ENCODE data around the gene ACOT4. TPM values are rescaled to one million over a fixed set of nuclear protein-coding genes. Genes with fewer than 3 reads are reported as not detected.
"Not testable (repeated sequence)": the region's sequence is repeated elsewhere in the genome, so short reads cannot be mapped to it uniquely, and the experiment has no call there.

The ACOT4 gene
- total and polyA plus RNA-seq, 2 of the 8 experiments (the other 6 are each of a cell fraction or from before 2014, with no cell fraction given): 0.80 to 1.1 TPM

- not testable (repeated sequence) for H3K56ac ChIP-seq (replicated peaks; ENCODE audit: insufficient read length, low read depth, low read length); H3K27me3 ChIP-seq (replicated peaks in 1 of 4; ENCODE audit: control insufficient read depth in 3 of 4, extremely low read depth in 1 of 4, insufficient read depth in 3 of 4, low read length in 3 of 4); H3K9ac ChIP-seq (replicated peaks in 1 of 4; ENCODE audit: extremely low read depth in 1 of 4, low read depth in 3 of 4, low read length in 3 of 4); H4K20me1 ChIP-seq (replicated peaks in 1 of 2; ENCODE audit: control insufficient read depth in 1 of 2, insufficient read depth in 2 of 2, low read length in 2 of 2); H3K4me3 ChIP-seq (ENCODE audit: extremely low read depth in 1 of 4, insufficient read depth in 2 of 4, low read depth in 3 of 4, low read length in 4 of 4); H2BK120ac ChIP-seq (replicated peaks; ENCODE audit: low read depth, low read length); H3K4ac ChIP-seq (replicated peaks; ENCODE audit: insufficient read length, low read depth, low read length); H2AFZ ChIP-seq (ENCODE audit: low read length); H3K4me1 ChIP-seq (replicated peaks in 1 of 4; ENCODE audit: control insufficient read depth in 3 of 4, insufficient read depth in 4 of 4, low read length in 3 of 4); H3K79me2 ChIP-seq (ENCODE audit: control insufficient read depth in 1 of 2, insufficient read depth in 2 of 2, low read length in 2 of 2); H4K5ac ChIP-seq (ENCODE audit: insufficient read length, low read depth, low read length); H3K36me3 ChIP-seq (ENCODE audit: control insufficient read depth in 2 of 4, insufficient read depth in 4 of 4, low read length in 3 of 4); H2BK15ac ChIP-seq (ENCODE audit: low read length); H3K27ac ChIP-seq (ENCODE audit: low read depth, low read length); H3K23me2 ChIP-seq (ENCODE audit: low read depth, low read length); H3K79me1 ChIP-seq (ENCODE audit: low read depth, low read length); H2BK5ac ChIP-seq (ENCODE audit: low read depth, low read length); H3K4me2 ChIP-seq (ENCODE audit: insufficient read depth in 1 of 2, low read depth in 2 of 2, low read length in 2 of 2); H2AK5ac ChIP-seq (ENCODE audit: low read depth, low read length); DNase-seq (ENCODE audit: low read depth in 1 of 2, low spot score in 2 of 2); H3K18ac ChIP-seq (ENCODE audit: extremely low read depth, low read length); FAIRE-seq; H2BK12ac ChIP-seq (ENCODE audit: low read depth, low read length); H3K9me3 ChIP-seq (ENCODE audit: insufficient read depth in 2 of 2, low read depth in 1 of 2, low read length in 1 of 2); H4K8ac ChIP-seq (ENCODE audit: extremely low read depth, insufficient read depth, low read length); H2BK20ac ChIP-seq (ENCODE audit: low read length); H3K23ac ChIP-seq (ENCODE audit: insufficient read length); H3K14ac ChIP-seq (ENCODE audit: insufficient read length); H4K91ac ChIP-seq (replicated peaks; ENCODE audit: insufficient read length, low read length)
- 96% methylated on average over 15 of the region's 18 CpGs; no CpG with 5 or more reads in 1 of the 2 experiments for WGBS, 2 experiments (ENCODE audit: extremely low coverage in 1 of 2, insufficient coverage in 1 of 2, insufficient read length in 1 of 2, insufficient replicate concordance in 2 of 2, low coverage in 1 of 2, low lambda C conversion rate in 2 of 2, missing lambda C conversion rate in 1 of 2)
- CTCF ChIA-PET (ENCODE audit: partially characterized antibody): interaction anchor here (0.8 to 5.8 kb wide), 6 partner anchors 22 to 94 kb away, joined by 3 to 22 read pairs (median 6); no protein-coding TSS in a partner anchor
- POLR2A ChIA-PET (ENCODE audit: partially characterized antibody): interaction anchor here (1.4 kb wide), 1 partner anchor 21 kb away, joined by 3 read pairs; no protein-coding TSS in a partner anchor
Observed at GRCh38 chr14:73566431-73566830, 25.2 kb upstream of the ACOT4 start.

- H3K56ac ChIP-seq (replicated peaks; ENCODE audit: insufficient read length, low read depth, low read length); H3K27ac ChIP-seq (ENCODE audit: low read depth, low read length); H4K5ac ChIP-seq (ENCODE audit: insufficient read length, low read depth, low read length); H3K9ac ChIP-seq (replicated peaks in 1 of 4; ENCODE audit: extremely low read depth in 1 of 4, low read depth in 3 of 4, low read length in 3 of 4); H3K23ac ChIP-seq (ENCODE audit: insufficient read length); H3K36me3 ChIP-seq (ENCODE audit: control insufficient read depth in 2 of 4, insufficient read depth in 4 of 4, low read length in 3 of 4); H2AFZ ChIP-seq (ENCODE audit: low read length); H2AK5ac ChIP-seq (ENCODE audit: low read depth, low read length); H3K4me3 ChIP-seq (ENCODE audit: extremely low read depth in 1 of 4, insufficient read depth in 2 of 4, low read depth in 3 of 4, low read length in 4 of 4); H3K4ac ChIP-seq (replicated peaks; ENCODE audit: insufficient read length, low read depth, low read length); H3K14ac ChIP-seq (ENCODE audit: insufficient read length); H2BK20ac ChIP-seq (ENCODE audit: low read length); H2BK120ac ChIP-seq (replicated peaks; ENCODE audit: low read depth, low read length); H3K79me2 ChIP-seq (ENCODE audit: control insufficient read depth in 1 of 2, insufficient read depth in 2 of 2, low read length in 2 of 2); FAIRE-seq; H3K4me2 ChIP-seq (ENCODE audit: insufficient read depth in 1 of 2, low read depth in 2 of 2, low read length in 2 of 2); H2BK5ac ChIP-seq (ENCODE audit: low read depth, low read length); H3K9me3 ChIP-seq (ENCODE audit: insufficient read depth in 2 of 2, low read depth in 1 of 2, low read length in 1 of 2); H2BK12ac ChIP-seq (ENCODE audit: low read depth, low read length); H3K18ac ChIP-seq (ENCODE audit: extremely low read depth, low read length); H4K91ac ChIP-seq (replicated peaks; ENCODE audit: insufficient read length, low read length); DNase-seq (ENCODE audit: low read depth in 1 of 2, low spot score in 2 of 2); H3K4me1 ChIP-seq (replicated peaks in 1 of 4; ENCODE audit: control insufficient read depth in 3 of 4, insufficient read depth in 4 of 4, low read length in 3 of 4); H3K27me3 ChIP-seq (replicated peaks in 1 of 4; ENCODE audit: control insufficient read depth in 3 of 4, extremely low read depth in 1 of 4, insufficient read depth in 3 of 4, low read length in 3 of 4); H3K79me1 ChIP-seq (ENCODE audit: low read depth, low read length); H4K8ac ChIP-seq (ENCODE audit: extremely low read depth, insufficient read depth, low read length); H2BK15ac ChIP-seq (ENCODE audit: low read length); H3K23me2 ChIP-seq (ENCODE audit: low read depth, low read length); H4K20me1 ChIP-seq (replicated peaks in 1 of 2; ENCODE audit: control insufficient read depth in 1 of 2, insufficient read depth in 2 of 2, low read length in 2 of 2): not testable (repeated sequence)
- 95% methylated on average over 6 of the region's 6 CpGs; no CpG with 5 or more reads in 1 of the 2 experiments for WGBS, 2 experiments (ENCODE audit: extremely low coverage in 1 of 2, insufficient coverage in 1 of 2, insufficient read length in 1 of 2, insufficient replicate concordance in 2 of 2, low coverage in 1 of 2, low lambda C conversion rate in 2 of 2, missing lambda C conversion rate in 1 of 2)
- CTCF ChIA-PET (ENCODE audit: partially characterized antibody): interaction anchor here (0.5 to 5.8 kb wide), 6 partner anchors 13 to 95 kb away, joined by 3 to 22 read pairs (median 5); no protein-coding TSS in a partner anchor
- POLR2A ChIA-PET (ENCODE audit: partially characterized antibody): interaction anchor here (1.0 to 1.4 kb wide), 2 partner anchors 28 to 66 kb away, joined by 3 to 4 read pairs; no protein-coding TSS in a partner anchor
Observed at GRCh38 chr14:73566935-73567334, 24.7 kb upstream of the ACOT4 start.

Measured in H1 (cell line).